DND-41 (cell line): ENCODE results near the gene SEZ6L2.

ENCODE experiments used
- ATAC-seq: fragments of 200-7000 bp; cut with Tn5 transposase; 3 replicates; pipeline ENCODE4 v1.9.1; 2021; ENCODE audit warnings: low read depth; ENCODE audit not compliant: insufficient read depth
- DNase-seq: peaks from one replicate; pipeline ENCODE4 v3.0.0-alpha.2; 2020
- H2AFZ ChIP-seq: 2 replicates; pipeline ENCODE4 v1.6.0; 2012; ENCODE audit warnings: low read depth, low read length
- H3K27ac ChIP-seq: 2 replicates; pipeline ENCODE4 v1.5.1; 2012; ENCODE audit warnings: low read length, inconsistent platforms
- H3K27me3 ChIP-seq: fragments of 200-600 bp; sonication (generic); 2 replicates; pipeline ENCODE4 v1.6.0; 2012; ENCODE audit warnings: low read length, mild to moderate bottlenecking, inconsistent platforms; ENCODE audit not compliant: insufficient read depth, poor library complexity
- H3K36me3 ChIP-seq: 2 replicates; pipeline ENCODE4 v1.5.1; 2012; ENCODE audit warnings: low read length, inconsistent platforms; ENCODE audit not compliant: insufficient read depth
- H3K4me1 ChIP-seq: 2 replicates; pipeline ENCODE4 v1.5.1; 2012; ENCODE audit warnings: mild to moderate bottlenecking, low read length; ENCODE audit not compliant: insufficient read depth
- H3K4me2 ChIP-seq: 2 replicates; pipeline ENCODE4 v1.6.0; 2012; ENCODE audit warnings: mild to moderate bottlenecking, moderate library complexity, low read length, inconsistent platforms; ENCODE audit not compliant: insufficient read depth
- H3K4me3 ChIP-seq, 2 experiments: fragments of 200-600 bp in 1 of 2; shearing (Covaris generic) in 1 of 2; 2 replicates each; pipeline ENCODE4 v1.5.1; 2012 to 2016; ENCODE audit warnings: inconsistent platforms in 2 of 2, low read length in 2 of 2, mild to moderate bottlenecking in 2 of 2, low read depth in 1 of 2, moderate library complexity in 1 of 2
- H3K79me2 ChIP-seq: 2 replicates; pipeline ENCODE4 v1.6.0; 2012; ENCODE audit warnings: low read length, inconsistent platforms; ENCODE audit not compliant: insufficient read depth
- H3K9ac ChIP-seq: 2 replicates; pipeline ENCODE4 v1.6.0; 2012; ENCODE audit warnings: low read depth, mild to moderate bottlenecking, inconsistent platforms, low read length, moderate library complexity
- H3K9me3 ChIP-seq: 2 replicates; pipeline ENCODE4 v1.5.1; 2012; ENCODE audit warnings: low read length, moderate library complexity, mild to moderate bottlenecking, inconsistent platforms; ENCODE audit not compliant: insufficient read depth, severe bottlenecking
- H4K20me1 ChIP-seq: 2 replicates; pipeline ENCODE4 v1.6.0; 2012; ENCODE audit warnings: low read length; ENCODE audit not compliant: insufficient read depth
- CTCF ChIP-seq: IDR thresholded peaks from 2 replicates; pipeline ENCODE4 v1.5.1; 2012; ENCODE audit warnings: borderline replicate concordance, low read length, moderate library complexity, mild to moderate bottlenecking; ENCODE audit not compliant: poor library complexity, severe bottlenecking; ENCODE audit errors: extremely low read depth
- EZH2 ChIP-seq: IDR thresholded peaks from 3 replicates; pipeline ENCODE4 v1.6.1; 2012; ENCODE audit warnings: borderline replicate concordance, low read depth, mild to moderate bottlenecking, moderate library complexity, low read length, inconsistent platforms; ENCODE audit not compliant: severe bottlenecking

Gene SEZ6L2

GRCh38 chr16:29922326-29922725 is 23.0 kb upstream of the SEZ6L2 start:
- DNase-seq (no peak), ATAC-seq (no peak)
- Histone ChIP-seq H3K9me3 (no peaks in the 10 kb centered on the region), H3K79me2 (peaks cover 48% of the 10 kb centered on the region), H4K20me1 (peaks cover 17% of the 10 kb centered on the region), H3K4me2 (no peak overlapping the region), H3K27ac (no peak overlapping the region), H2AFZ (no peak overlapping the region), H3K27me3 (no peaks in the 10 kb centered on the region), H3K36me3 (peaks cover 49% of the 10 kb centered on the region), H3K4me1 (peaks cover 31% of the 10 kb centered on the region), H3K9ac (no peak overlapping the region), H3K4me3 (no peak overlapping the region)
- TF ChIP-seq CTCF = no peak
- no peak for TF ChIP-seq EZH2

- Histone ChIP-seq H3K27ac (no peak overlapping the region), H3K4me1 (peaks cover 19% of the 10 kb centered on the region), H3K4me3 (no peak overlapping the region), H2AFZ (no peak overlapping the region), H3K9ac (no peak overlapping the region), H3K79me2 (peaks cover 42% of the 10 kb centered on the region), H3K9me3 (no peaks in the 10 kb centered on the region), H3K36me3 (peaks cover 55% of the 10 kb centered on the region), H3K4me2 (no peak overlapping the region; the same call in 1 of the 2 replicates), H4K20me1 (peaks cover 20% of the 10 kb centered on the region), H3K27me3 (no peaks in the 10 kb centered on the region)
- TF ChIP-seq CTCF (no peak), EZH2 (no peak)
- DNase-seq = no peak
- no peak for ATAC-seq
Observed at GRCh38 chr16:29921034-29921385, 21.7 kb upstream of the SEZ6L2 start.

- peaks cover 55% of the 10 kb centered on the region for H3K36me3 ChIP-seq
- H3K27ac ChIP-seq = no peak overlapping the region
- H3K4me2 ChIP-seq = no peak overlapping the region
- no peak overlapping the region for H3K9ac ChIP-seq
- H3K4me1 ChIP-seq = peaks cover 19% of the 10 kb centered on the region
- H3K27me3 ChIP-seq = no peaks in the 10 kb centered on the region
- H3K9me3 ChIP-seq = no peaks in the 10 kb centered on the region
- H3K4me3 ChIP-seq = no peak overlapping the region
- ATAC-seq = no peak
- TF ChIP-seq EZH2 (no peak), CTCF (no peak)
- no peak for DNase-seq
- H3K79me2 ChIP-seq = peaks cover 36% of the 10 kb centered on the region
- H4K20me1 ChIP-seq = peaks cover 20% of the 10 kb centered on the region
- H2AFZ ChIP-seq = no peak overlapping the region
Observed at GRCh38 chr16:29920288-29921033, 21.1 kb upstream of the SEZ6L2 start.

- TF ChIP-seq CTCF (no peak), EZH2 (no peak)
- Histone ChIP-seq H3K9ac (no peak overlapping the region), H3K9me3 (no peaks in the 10 kb centered on the region), H4K20me1 (peaks cover 11% of the 10 kb centered on the region; the same call in 1 of the 2 replicates), H3K36me3 (peaks cover 59% of the 10 kb centered on the region), H3K4me2 (no peak overlapping the region), H3K4me3 (no peak overlapping the region), H2AFZ (no peak overlapping the region), H3K4me1 (no peaks in the 10 kb centered on the region), H3K79me2 (peaks cover 12% of the 10 kb centered on the region; the same call in 1 of the 2 replicates), H3K27me3 (no peaks in the 10 kb centered on the region), H3K27ac (no peak overlapping the region)
- no peak for DNase-seq
- no peak for ATAC-seq
Observed at GRCh38 chr16:29916979-29917378, 17.6 kb upstream of the SEZ6L2 start.
